Suppressor macrophage (primary cell): ENCODE measurements around the gene SIM1.

Experiments used
- DNase-seq, 4 experiments: peaks; one replicate each; pipeline ENCODE4 v3.0.0-alpha.2; 2020 to 2022

Gene SIM1

GRCh38 chr6:100470422-100471120, 5.8 kb upstream of the SIM1 start:
- DNase-seq = no peak

GRCh38 chr6:100469101-100469859, 4.6 kb upstream of the SIM1 start:
- no peak for DNase-seq

- no peak for DNase-seq
Measured at GRCh38 chr6:100468016-100468622, 3.4 kb upstream of the SIM1 start.

- DNase-seq = peak in 1 of 4 experiments; percentile 2
Measured at GRCh38 chr6:100467129-100468015, 2.7 kb upstream of the SIM1 start.

GRCh38 chr6:100466410-100467128, 1.8 kb upstream of the SIM1 start:
- DNase-seq = no peak

GRCh38 chr6:100465701-100466409, 1.1 kb upstream of the SIM1 start:
- no peak for DNase-seq

GRCh38 chr6:100464162-100464851, 414 bp downstream of the SIM1 start:
- peak in 1 of 4 experiments; percentile 2 for DNase-seq

- DNase-seq = no peak
Measured at GRCh38 chr6:100463630-100464161, 1.0 kb downstream of the SIM1 start.

GRCh38 chr6:100462706-100463629, 1.8 kb downstream of the SIM1 start:
- no peak for DNase-seq

GRCh38 chr6:100461917-100462705, 2.6 kb downstream of the SIM1 start:
- no peak for DNase-seq

GRCh38 chr6:100461278-100461916, 3.3 kb downstream of the SIM1 start:
- peak in 1 of 4 experiments; percentile 27 for DNase-seq

- peak in 1 of 4 experiments; percentile 3 for DNase-seq
Measured at GRCh38 chr6:100460650-100461204, 4.0 kb downstream of the SIM1 start.

GRCh38 chr6:100459592-100460184, 5.0 kb downstream of the SIM1 start:
- DNase-seq = no peak

GRCh38 chr6:100458841-100459591, 5.7 kb downstream of the SIM1 start:
- no peak for DNase-seq

GRCh38 chr6:100457311-100457990, 7.3 kb downstream of the SIM1 start:
- DNase-seq = peak in 1 of 4 experiments; percentile 5

- no peak for DNase-seq
Measured at GRCh38 chr6:100456908-100457235, 7.8 kb downstream of the SIM1 start.
